Muscle layer of colon (tissue), 2 donors: ENCODE measurements around the gene RIN3.

Experiments used
- H3K27ac ChIP-seq: one replicate; pipeline ENCODE4 v1.7.0; 2013; ENCODE audit warnings: low read depth, mild to moderate bottlenecking, low read length, moderate library complexity
- H3K27me3 ChIP-seq, 2 donors: one replicate each; pipeline ENCODE4 v1.7.0; 2013; ENCODE audit warnings: low read length in 2 of 2, mild to moderate bottlenecking in 2 of 2; ENCODE audit not compliant: insufficient read depth in 2 of 2, control insufficient read depth in 1 of 2
- H3K36me3 ChIP-seq: one replicate; pipeline ENCODE4 v1.7.0; 2013; ENCODE audit warnings: mild to moderate bottlenecking, low read length; ENCODE audit not compliant: insufficient read depth
- H3K4me1 ChIP-seq: one replicate; pipeline ENCODE4 v1.7.0; 2013; ENCODE audit warnings: mild to moderate bottlenecking, low read length; ENCODE audit not compliant: insufficient read depth
- H3K4me3 ChIP-seq, 2 donors: one replicate each; pipeline ENCODE4 v1.7.0; 2013; ENCODE audit warnings: low read length in 2 of 2, low read depth in 1 of 2, mild to moderate bottlenecking in 1 of 2, moderate library complexity in 1 of 2
- H3K9ac ChIP-seq: one replicate; pipeline ENCODE4 v1.7.0; 2013; ENCODE audit warnings: low read length
- H3K9me3 ChIP-seq: one replicate; pipeline ENCODE4 v1.7.0; 2013; ENCODE audit warnings: mild to moderate bottlenecking, low read length
- donor health status: abdominal sarcoma.
- donor health status: Adenocarcinoma of cecum.

The RIN3 gene

GRCh38 chr14:92552066-92552465, 38.5 kb downstream of the RIN3 start:
- peaks cover 16% of the 10 kb centered on the region for H3K36me3 ChIP-seq
- H3K4me3 ChIP-seq = no peak overlapping the region
- H3K27me3 ChIP-seq = no peaks in the 10 kb centered on the region
- H3K9me3 ChIP-seq = no peaks in the 10 kb centered on the region
- H3K9ac ChIP-seq = no peak overlapping the region
- H3K4me1 ChIP-seq = peaks cover 30% of the 10 kb centered on the region
- H3K27ac ChIP-seq = no peak overlapping the region

- no peak overlapping the region for H3K27ac ChIP-seq
Measured at GRCh38 chr14:92553438-92553837, 39.9 kb downstream of the RIN3 start.

GRCh38 chr14:92555465-92556111, 42.0 kb downstream of the RIN3 start:
- H3K4me1 ChIP-seq = peaks cover 17% of the 10 kb centered on the region
- no peak overlapping the region for H3K4me3 ChIP-seq
- peaks cover 46% of the 10 kb centered on the region for H3K36me3 ChIP-seq
- no peak overlapping the region for H3K27ac ChIP-seq
- no peaks in the 10 kb centered on the region for H3K27me3 ChIP-seq
- no peaks in the 10 kb centered on the region for H3K9me3 ChIP-seq
- H3K9ac ChIP-seq = no peak overlapping the region

More at GRCh38 chr14:92553438-92553837, 39.9 kb downstream of the RIN3 start:
- Histone ChIP-seq H3K4me1 (peaks cover 30% of the 10 kb centered on the region), H3K27me3 (no peaks in the 10 kb centered on the region), H3K9me3 (no peaks in the 10 kb centered on the region), H3K36me3 (peaks cover 29% of the 10 kb centered on the region), H3K9ac (no peak overlapping the region), H3K4me3 (no peak overlapping the region)

GRCh38 chr14:92556255-92556741, 42.7 kb downstream of the RIN3 start:
- Histone ChIP-seq H3K27me3 (no peaks in the 10 kb centered on the region), H3K36me3 (peaks cover 46% of the 10 kb centered on the region), H3K9ac (no peak overlapping the region), H3K27ac (no peak overlapping the region), H3K4me3 (no peak overlapping the region), H3K9me3 (no peaks in the 10 kb centered on the region), H3K4me1 (peaks cover 10% of the 10 kb centered on the region)

- Histone ChIP-seq H3K27me3 (no peaks in the 10 kb centered on the region), H3K4me3 (no peak overlapping the region), H3K4me1 (peaks cover 10% of the 10 kb centered on the region), H3K36me3 (peaks cover 47% of the 10 kb centered on the region), H3K9me3 (no peaks in the 10 kb centered on the region), H3K27ac (no peak overlapping the region), H3K9ac (no peak overlapping the region)
Measured at GRCh38 chr14:92556863-92557543, 43.4 kb downstream of the RIN3 start.

GRCh38 chr14:92557544-92557912, 43.9 kb downstream of the RIN3 start:
- H3K4me1 ChIP-seq = peaks cover 10% of the 10 kb centered on the region
- no peak overlapping the region for H3K27ac ChIP-seq
- no peak overlapping the region for H3K4me3 ChIP-seq
- H3K27me3 ChIP-seq = no peaks in the 10 kb centered on the region
- H3K9ac ChIP-seq = no peak overlapping the region
- H3K36me3 ChIP-seq = peaks cover 52% of the 10 kb centered on the region
- no peaks in the 10 kb centered on the region for H3K9me3 ChIP-seq

GRCh38 chr14:92558319-92558718, 44.7 kb downstream of the RIN3 start:
- peaks cover 10% of the 10 kb centered on the region for H3K4me1 ChIP-seq
- no peak overlapping the region for H3K9ac ChIP-seq
- no peak overlapping the region for H3K27ac ChIP-seq
- no peaks in the 10 kb centered on the region for H3K9me3 ChIP-seq
- no peaks in the 10 kb centered on the region for H3K27me3 ChIP-seq
- H3K36me3 ChIP-seq = peaks cover 55% of the 10 kb centered on the region
- no peak overlapping the region for H3K4me3 ChIP-seq

- Histone ChIP-seq H3K9ac (no peak overlapping the region), H3K9me3 (no peaks in the 10 kb centered on the region), H3K27ac (no peak overlapping the region), H3K36me3 (peaks cover 55% of the 10 kb centered on the region), H3K27me3 (no peaks in the 10 kb centered on the region), H3K4me3 (no peak overlapping the region), H3K4me1 (peaks cover 6% of the 10 kb centered on the region)
Measured at GRCh38 chr14:92559486-92559885, 45.9 kb downstream of the RIN3 start.

GRCh38 chr14:92560106-92560865, 46.7 kb downstream of the RIN3 start:
- no peak overlapping the region for H3K27ac ChIP-seq
- H3K36me3 ChIP-seq = peaks cover 55% of the 10 kb centered on the region
- H3K9ac ChIP-seq = no peak overlapping the region
- no peaks in the 10 kb centered on the region for H3K9me3 ChIP-seq
- H3K4me1 ChIP-seq = peaks cover 6% of the 10 kb centered on the region
- H3K27me3 ChIP-seq = no peaks in the 10 kb centered on the region
- H3K4me3 ChIP-seq = no peak overlapping the region

- Histone ChIP-seq H3K4me1 (peaks cover 6% of the 10 kb centered on the region), H3K27me3 (no peaks in the 10 kb centered on the region), H3K27ac (no peak overlapping the region), H3K9ac (no peak overlapping the region), H3K36me3 (peaks cover 53% of the 10 kb centered on the region), H3K9me3 (no peaks in the 10 kb centered on the region), H3K4me3 (no peak overlapping the region)
Measured at GRCh38 chr14:92561906-92562479, 48.4 kb downstream of the RIN3 start.

- H3K9me3 ChIP-seq = no peaks in the 10 kb centered on the region
- peaks cover 7% of the 10 kb centered on the region for H3K4me1 ChIP-seq
- H3K27ac ChIP-seq = no peak overlapping the region
- peaks cover 47% of the 10 kb centered on the region for H3K36me3 ChIP-seq
- no peaks in the 10 kb centered on the region for H3K27me3 ChIP-seq
- H3K4me3 ChIP-seq = no peak overlapping the region
- no peak overlapping the region for H3K9ac ChIP-seq
Measured at GRCh38 chr14:92563359-92563758, 49.8 kb downstream of the RIN3 start.
